GM12872 (cell line): ENCODE results near the gene SARM1.

Experiments
- TF ChIP-seq, protein P1 (sequence below): IDR thresholded peaks from 3 replicates; pipeline ENCODE4 v1.5.1; 2011; ENCODE audit warnings: low read depth, mild to moderate bottlenecking, low read length, moderate library complexity; ENCODE audit not compliant: insufficient read depth

The SARM1 gene

DNA sequence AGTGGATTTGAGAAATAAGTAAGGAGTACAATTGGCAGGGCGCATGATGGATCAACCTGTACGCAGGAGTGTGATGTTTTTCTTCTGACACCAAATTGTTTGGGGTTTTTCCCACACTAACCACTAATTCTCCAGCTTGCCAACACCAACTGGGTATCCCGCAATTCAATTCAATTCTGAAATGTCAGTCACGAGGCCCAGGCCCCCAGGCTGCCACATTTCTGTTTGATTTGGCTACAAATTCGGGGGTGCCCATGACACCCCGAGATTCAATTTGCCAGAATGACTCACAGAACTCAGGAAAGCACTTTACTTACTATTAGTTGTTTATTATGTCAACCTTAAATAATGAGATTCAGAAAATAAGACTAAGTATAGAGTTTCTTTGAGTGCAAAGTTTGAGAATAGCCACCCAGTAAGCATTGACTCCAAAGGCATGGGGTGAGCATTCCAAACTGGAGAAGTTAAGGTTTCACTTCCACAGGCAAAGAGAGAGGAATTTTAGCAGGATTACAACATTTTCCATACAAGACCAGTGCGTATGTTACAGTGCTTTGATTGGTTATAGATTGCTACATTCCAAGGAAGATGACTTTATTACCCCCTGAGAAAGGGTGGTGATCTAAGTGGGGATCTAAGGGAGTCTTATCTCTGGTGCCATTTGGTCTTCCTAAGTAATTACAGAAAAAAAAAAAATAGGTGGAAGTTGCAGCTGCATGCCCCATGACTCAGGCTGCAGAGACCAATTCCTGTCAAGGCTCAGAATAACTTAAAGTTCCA is 23.0 kb downstream of the SARM1 start:
- TF ChIP-seq, protein P1, sequence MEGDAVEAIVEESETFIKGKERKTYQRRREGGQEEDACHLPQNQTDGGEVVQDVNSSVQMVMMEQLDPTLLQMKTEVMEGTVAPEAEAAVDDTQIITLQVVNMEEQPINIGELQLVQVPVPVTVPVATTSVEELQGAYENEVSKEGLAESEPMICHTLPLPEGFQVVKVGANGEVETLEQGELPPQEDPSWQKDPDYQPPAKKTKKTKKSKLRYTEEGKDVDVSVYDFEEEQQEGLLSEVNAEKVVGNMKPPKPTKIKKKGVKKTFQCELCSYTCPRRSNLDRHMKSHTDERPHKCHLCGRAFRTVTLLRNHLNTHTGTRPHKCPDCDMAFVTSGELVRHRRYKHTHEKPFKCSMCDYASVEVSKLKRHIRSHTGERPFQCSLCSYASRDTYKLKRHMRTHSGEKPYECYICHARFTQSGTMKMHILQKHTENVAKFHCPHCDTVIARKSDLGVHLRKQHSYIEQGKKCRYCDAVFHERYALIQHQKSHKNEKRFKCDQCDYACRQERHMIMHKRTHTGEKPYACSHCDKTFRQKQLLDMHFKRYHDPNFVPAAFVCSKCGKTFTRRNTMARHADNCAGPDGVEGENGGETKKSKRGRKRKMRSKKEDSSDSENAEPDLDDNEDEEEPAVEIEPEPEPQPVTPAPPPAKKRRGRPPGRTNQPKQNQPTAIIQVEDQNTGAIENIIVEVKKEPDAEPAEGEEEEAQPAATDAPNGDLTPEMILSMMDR = no peak

DNA sequence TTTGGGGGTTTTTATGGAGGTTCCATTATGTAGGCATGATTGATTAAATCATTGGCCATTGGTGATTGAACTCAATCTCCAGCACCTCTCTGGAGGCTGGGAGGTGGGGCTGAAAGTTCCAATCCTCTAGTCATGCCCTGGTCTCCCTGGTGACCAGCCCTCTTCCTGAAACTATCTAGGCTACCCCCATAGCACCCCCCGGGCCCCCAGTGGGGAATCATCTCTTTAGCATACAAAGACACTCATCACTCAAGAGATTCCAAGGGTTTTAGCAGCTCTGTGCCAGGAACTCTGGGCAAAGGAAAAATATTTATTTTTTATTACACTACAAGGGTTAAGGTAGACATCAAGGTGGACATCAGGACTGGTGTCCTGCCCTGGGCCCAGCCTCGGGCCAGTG is 23.9 kb downstream of the SARM1 start:
- TF ChIP-seq, protein P1 = no peak

DNA sequence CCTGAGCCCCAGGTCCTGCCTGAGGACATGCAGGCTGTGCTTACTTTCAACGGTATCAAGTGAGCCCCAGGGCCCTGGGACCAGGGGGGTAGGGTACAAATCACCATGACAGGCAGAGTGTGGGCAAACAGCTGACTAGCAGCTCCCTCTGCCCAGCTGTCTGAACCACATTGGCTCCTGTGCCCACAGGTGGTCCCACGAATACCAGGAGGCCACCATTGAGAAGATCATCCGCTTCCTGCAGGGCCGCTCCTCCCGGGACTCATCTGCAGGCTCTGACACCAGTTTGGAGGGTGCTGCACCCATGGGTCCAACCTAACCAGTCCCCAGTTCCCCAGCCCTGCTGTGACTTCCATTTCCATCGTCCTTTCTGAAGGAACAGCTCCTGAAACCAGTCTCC is 24.5 kb downstream of the SARM1 start:
- TF ChIP-seq, protein P1 = no peak

DNA sequence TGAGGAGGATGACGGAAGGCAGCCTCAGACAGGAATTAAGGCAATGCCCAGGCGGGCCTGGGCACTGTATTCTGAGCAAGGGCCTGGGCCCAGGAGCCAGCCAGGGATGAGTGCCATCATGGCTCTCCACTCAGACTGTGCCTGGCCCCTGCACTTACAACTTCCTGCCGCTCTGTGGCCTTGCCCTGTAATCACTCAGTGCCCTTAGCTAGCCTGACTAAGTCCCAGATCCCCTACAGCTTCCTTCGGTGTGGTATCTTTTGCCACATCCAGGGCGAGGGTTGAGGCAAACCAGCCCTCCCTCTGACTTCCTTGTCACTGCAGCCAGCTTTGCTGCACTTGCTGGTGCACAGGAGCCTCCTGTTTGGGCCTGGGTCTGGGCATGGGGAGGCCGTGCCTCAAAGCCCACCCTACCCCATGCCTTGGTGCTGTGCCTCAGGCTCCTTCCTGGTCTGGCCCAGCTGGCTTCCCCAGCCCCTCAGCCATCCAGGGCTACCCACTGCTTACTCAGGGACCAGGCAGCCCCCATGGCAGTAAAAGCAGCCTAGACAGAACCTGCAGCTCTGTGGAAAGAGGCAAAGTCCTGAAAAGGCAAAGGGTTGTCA is 25.2 kb downstream of the SARM1 start:
- TF ChIP-seq, protein P1 = no peak

DNA sequence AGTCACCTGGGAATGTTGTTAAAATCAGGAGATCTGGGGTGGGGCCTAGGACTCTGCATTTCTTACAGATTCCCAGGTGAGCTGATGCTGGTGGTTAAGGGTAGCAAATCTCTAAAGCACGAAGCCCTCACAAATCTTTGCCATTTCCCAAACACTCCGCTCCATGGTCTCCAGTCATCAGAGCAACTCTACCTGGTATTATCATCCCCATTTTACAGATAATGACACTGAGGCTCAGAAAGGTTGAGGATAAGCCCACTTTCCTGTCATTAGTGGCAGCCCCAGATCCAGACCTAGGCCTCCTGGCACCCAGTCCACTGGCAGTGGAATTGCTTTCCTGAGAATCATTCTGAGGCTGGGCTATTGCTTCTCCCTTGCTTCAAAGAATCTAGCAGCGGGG is 25.8 kb downstream of the SARM1 start:
- TF ChIP-seq, protein P1 = no peak

DNA sequence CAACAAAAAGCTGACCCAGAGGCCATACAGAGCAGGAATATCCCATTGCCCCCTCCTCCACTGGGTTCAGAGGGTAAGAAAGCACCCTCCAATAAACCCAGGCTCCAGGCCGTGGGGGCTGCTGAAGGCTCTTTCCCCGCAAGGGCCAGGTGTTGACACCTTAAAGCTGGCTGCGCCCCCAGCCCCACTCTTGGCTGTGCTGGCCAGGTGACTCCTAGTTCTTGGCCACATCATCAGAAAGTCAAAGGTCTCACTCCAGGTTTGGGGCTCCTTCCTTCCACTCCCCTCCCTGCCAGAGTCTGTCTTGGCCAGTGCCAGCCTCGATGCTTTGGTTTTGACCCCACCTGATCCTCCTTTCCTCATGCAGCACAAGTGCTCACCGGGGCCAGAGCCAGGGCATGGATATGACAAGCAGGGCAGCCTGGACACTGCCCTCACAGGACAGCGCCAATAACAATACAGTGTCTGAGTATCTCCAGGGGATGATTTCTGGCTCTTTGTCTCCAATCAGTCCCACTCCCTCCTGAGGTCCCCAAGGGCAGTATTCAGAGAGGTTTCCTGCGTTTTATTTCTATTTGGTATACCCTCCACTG is 26.3 kb downstream of the SARM1 start:
- TF ChIP-seq, protein P1 = no peak

DNA sequence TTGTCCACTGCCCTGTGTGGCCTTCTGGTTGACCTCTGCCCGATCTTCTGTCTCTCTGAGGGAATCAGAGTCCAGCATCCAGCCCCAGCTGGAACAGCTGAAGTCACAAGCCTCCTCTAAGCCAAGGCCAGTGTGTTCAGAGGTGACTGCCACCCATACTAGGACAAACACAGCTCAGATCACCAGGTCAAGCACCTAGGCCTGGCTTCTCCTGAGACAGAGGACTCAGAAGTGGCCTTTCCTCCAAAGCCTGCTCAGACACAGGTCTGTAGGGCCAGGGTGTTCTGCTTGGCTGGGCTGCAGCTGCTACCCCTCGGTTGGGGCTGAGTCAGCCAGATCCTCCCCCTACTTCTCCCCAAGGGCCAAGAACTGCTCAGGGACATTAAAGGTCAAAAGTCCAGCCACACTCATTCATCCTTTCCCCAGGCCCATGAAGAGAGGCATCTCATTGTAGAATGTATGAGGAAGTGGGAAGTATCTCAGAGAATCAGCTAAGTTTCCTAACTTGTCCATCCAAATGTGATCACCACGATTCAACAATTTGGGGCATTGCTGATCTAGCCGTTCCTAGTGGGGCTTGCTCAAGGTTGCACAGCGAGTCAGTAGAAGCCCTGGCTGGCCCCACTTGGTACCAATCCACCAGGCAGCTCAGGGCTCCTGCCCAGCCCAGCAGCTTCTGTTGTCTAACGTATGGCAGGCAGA is 26.9 kb downstream of the SARM1 start:
- TF ChIP-seq, protein P1 = no peak
